Loucy (cell line): ENCODE data around the gene SRI.

Experiments
- CTCF ChIP-seq: fragments of 200-600 bp; sonication (generic); conservative IDR thresholded peaks from 2 replicates; pipeline ENCODE4 v1.5.1; 2014; ENCODE audit warnings: mild to moderate bottlenecking, antibody characterized with exemption, low read length
- EZH2phosphoT487 ChIP-seq: fragments of 200-600 bp; IDR thresholded peaks from 2 replicates; pipeline ENCODE4 v1.6.1; 2018; ENCODE audit warnings: antibody characterized with exemption, mild to moderate bottlenecking, moderate library complexity, borderline replicate concordance

DNA sequence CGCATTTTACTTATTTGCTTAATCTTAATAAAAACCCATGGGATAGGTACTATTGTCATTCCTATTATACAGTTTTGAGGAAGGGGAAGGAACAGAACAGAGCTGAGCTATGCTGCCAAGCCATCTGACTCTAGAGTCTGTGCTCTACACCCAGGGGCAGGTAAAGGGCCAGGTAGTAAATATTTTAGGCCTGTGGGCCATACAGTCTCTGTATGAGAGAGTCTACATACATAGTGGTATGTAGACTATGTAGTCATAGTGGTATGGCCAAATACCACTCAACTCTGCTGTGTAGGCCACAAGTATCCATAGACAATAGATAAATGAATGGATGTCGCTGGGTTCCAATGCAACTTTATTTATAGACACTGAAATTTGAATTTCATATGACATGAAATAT, 3.4 kb upstream of the SRI start:
- TF ChIP-seq CTCF, result no peak
- no peak for TF ChIP-seq EZH2phosphoT487
